ENCODE results near the gene ANO6.
"Not testable (repeated sequence)": the region's sequence is repeated elsewhere in the genome, so short reads cannot be mapped to it uniquely, and the experiment has no call there.

The ANO6 gene

GRCh38 chr12:45242180-45242579 lies 26.3 kb downstream of the ANO6 start:
- no peak for DNase-seq

- no peak for DNase-seq
These were observed 28.1 kb downstream of the ANO6 start for GRCh38 chr12:45243963-45244362.

- no peak for DNase-seq
These were observed 28.9 kb downstream of the ANO6 start for GRCh38 chr12:45244561-45245343.

- DNase-seq = no peak
These were observed 30.3 kb downstream of the ANO6 start for GRCh38 chr12:45246236-45246635.

GRCh38 chr12:45247589-45247988 lies 31.7 kb downstream of the ANO6 start:
- DNase-seq = no peak

- no peak for DNase-seq
These were observed 32.2 kb downstream of the ANO6 start for GRCh38 chr12:45248095-45248494.

GRCh38 chr12:45254254-45254653 lies 38.4 kb downstream of the ANO6 start:
- no peak for DNase-seq

- no peak for DNase-seq
These were observed 40.8 kb downstream of the ANO6 start for GRCh38 chr12:45256721-45257120.

- no peak for DNase-seq
These were observed 41.5 kb downstream of the ANO6 start for GRCh38 chr12:45257185-45257930.

- DNase-seq = peak; percentile 75
These were observed 43.8 kb downstream of the ANO6 start for GRCh38 chr12:45259675-45260074.

GRCh38 chr12:45260104-45260815 lies 44.4 kb downstream of the ANO6 start:
- no peak for DNase-seq

GRCh38 chr12:45260854-45261253 lies 45.0 kb downstream of the ANO6 start:
- DNase-seq = no peak

GRCh38 chr12:45262185-45262584 lies 46.3 kb downstream of the ANO6 start:
- DNase-seq = not testable (repeated sequence)

GRCh38 chr12:45263587-45263986 lies 47.7 kb downstream of the ANO6 start:
- DNase-seq = no peak

- peak; percentile 95 for DNase-seq
These were observed 52.9 kb downstream of the ANO6 start for GRCh38 chr12:45268672-45269411.

- DNase-seq = no peak
These were observed 53.5 kb downstream of the ANO6 start for GRCh38 chr12:45269412-45269751.

GRCh38 chr12:45270951-45271350 lies 55.1 kb downstream of the ANO6 start:
- DNase-seq = no peak

GRCh38 chr12:45273717-45274271 lies 57.9 kb downstream of the ANO6 start:
- peak; percentile 99 for DNase-seq

GRCh38 chr12:45276154-45276755 lies 60.4 kb downstream of the ANO6 start:
- no peak for DNase-seq

GRCh38 chr12:45278447-45278846 lies 62.6 kb downstream of the ANO6 start:
- DNase-seq = no peak

GRCh38 chr12:45279931-45280830 lies 64.3 kb downstream of the ANO6 start:
- DNase-seq = no peak
